Endothelial cell of umbilical vein (primary cell): ENCODE data around the gene ZBTB4. TPM values are rescaled to one million over a fixed set of nuclear protein-coding genes. Genes with fewer than 3 reads are reported as not detected.

Experiments
- BruUV-seq: library from RNA; stranded (reverse); fragments of 400-500 nt; replicated peaks from 2 replicates; lab custom pipeline; 2021; lab: Mats Ljungman, UMichigan
- CTCF ChIA-PET: fragments of 300-600, 350-600 bp; sonication (Branson Sonifier 250); formaldehyde crosslinking; loops from one replicate; lab custom pipeline; 2021; ENCODE audit warnings: antibody characterized with exemption, inconsistent platforms; lab: Charles Lee
- POLR2A ChIA-PET: fragments of 300-600, 350-600 bp; sonication (Branson Sonifier 250); formaldehyde crosslinking; loops from one replicate; lab custom pipeline; 2021; ENCODE audit warnings: antibody characterized with exemption, inconsistent platforms; lab: Charles Lee
- DNase-seq: peaks from one replicate; pipeline ENCODE4 v3.0.0-alpha.2; 2011; ENCODE audit warnings: low read depth, low spot score
- FAIRE-seq: peaks from 2 replicates; lab custom pipeline; 2011; peaks lifted over from hg19 to GRCh38; lab: Jason Lieb, UNC
- H2AFZ ChIP-seq: 2 replicates; pipeline ENCODE4 v1.6.0; 2012; ENCODE audit warnings: low read depth, low read length, control low read depth, inconsistent platforms
- H3K27ac ChIP-seq: 2 replicates; pipeline ENCODE4 v1.5.1; 2011; ENCODE audit warnings: low read depth, mild to moderate bottlenecking, control low read depth, low read length, moderate library complexity; ENCODE audit not compliant: insufficient read depth
- H3K27me3 ChIP-seq, 2 experiments: 2 replicates each; pipeline versions ENCODE4 v1.6.0 to v1.6.1; 2011; ENCODE audit warnings: low read length in 2 of 2, mixed read lengths in 1 of 2; ENCODE audit not compliant: control insufficient read depth in 2 of 2, insufficient read depth in 2 of 2
- H3K36me3 ChIP-seq, 2 experiments: 2 replicates in 1 of 2; 3 replicates in 1 of 2; pipeline ENCODE4 v1.5.1; 2011; ENCODE audit warnings: low read length in 2 of 2, mild to moderate bottlenecking in 1 of 2, moderate library complexity in 1 of 2; ENCODE audit not compliant: control insufficient read depth in 2 of 2, insufficient read depth in 2 of 2; ENCODE audit errors: extremely low read depth in 1 of 2
- H3K4me1 ChIP-seq: 3 replicates; pipeline ENCODE4 v1.5.1; 2011; ENCODE audit warnings: mild to moderate bottlenecking, low read length; ENCODE audit not compliant: control insufficient read depth, insufficient read depth; ENCODE audit errors: extremely low read depth
- H3K4me2 ChIP-seq: 2 replicates; pipeline ENCODE4 v1.6.1; 2011; ENCODE audit warnings: low read length, control low read depth, mixed read lengths; ENCODE audit not compliant: insufficient read depth
- H3K4me3 ChIP-seq, 3 experiments: fragments of 200-600 bp in 1 of 3; sonication (generic), shearing (Covaris generic) in 1 of 3; replicated peaks in 1 of 3; 2 replicates each; pipeline ENCODE4 v1.5.1; 2011 to 2016; ENCODE audit warnings: control low read depth in 3 of 3, low read length in 3 of 3, mild to moderate bottlenecking in 2 of 3, inconsistent platforms in 1 of 3, low read depth in 1 of 3, moderate library complexity in 1 of 3; ENCODE audit not compliant: insufficient read depth in 1 of 3
- H3K79me2 ChIP-seq: 2 replicates; pipeline ENCODE4 v1.6.0; 2012; ENCODE audit warnings: low read length, inconsistent platforms; ENCODE audit not compliant: control insufficient read depth, insufficient read depth
- H3K9ac ChIP-seq: replicated peaks from 2 replicates; pipeline ENCODE3; 2011; ENCODE audit warnings: low read length, control low read depth; ENCODE audit not compliant: insufficient read depth; ENCODE audit errors: extremely low read depth
- H3K9me1 ChIP-seq: replicated peaks from 3 replicates; pipeline ENCODE4 v1.6.0; 2011; ENCODE audit warnings: mild to moderate bottlenecking, low read length; ENCODE audit not compliant: control insufficient read depth, insufficient read depth; ENCODE audit errors: extremely low read depth
- H3K9me3 ChIP-seq: replicated peaks from 2 replicates; pipeline ENCODE4 v1.5.1; 2012; ENCODE audit warnings: low read length, inconsistent platforms; ENCODE audit not compliant: control insufficient read depth, insufficient read depth
- H4K20me1 ChIP-seq: replicated peaks from 2 replicates; pipeline ENCODE3; 2011; ENCODE audit warnings: mild to moderate bottlenecking, low read length; ENCODE audit not compliant: control insufficient read depth, insufficient read depth; ENCODE audit errors: extremely low read depth
- CTCF ChIP-seq, 2 donors: IDR thresholded peaks; 1 replicate in 1 of 2; 2 replicates in 1 of 2; pipeline ENCODE4 v1.5.1; 2011; ENCODE audit warnings: low read length in 2 of 2, mild to moderate bottlenecking in 2 of 2, moderate library complexity in 2 of 2, control low read depth in 1 of 2, inconsistent platforms in 1 of 2, low read depth in 1 of 2; ENCODE audit not compliant: insufficient read depth in 1 of 2; ENCODE audit errors: extremely low read depth in 1 of 2
- EZH2 ChIP-seq: IDR thresholded peaks from 2 replicates; pipeline ENCODE4 v1.6.1; 2012; ENCODE audit warnings: borderline replicate concordance, low read depth, mild to moderate bottlenecking, moderate library complexity, low read length, inconsistent platforms; ENCODE audit not compliant: severe bottlenecking
- FOS ChIP-seq: IDR thresholded peaks from 2 replicates; pipeline ENCODE4 v1.6.1; 2011; ENCODE audit warnings: mild to moderate bottlenecking, low read length, moderate library complexity, borderline replicate concordance; ENCODE audit not compliant: insufficient read depth
- GATA2 ChIP-seq: IDR thresholded peaks from 2 replicates; pipeline ENCODE4 v1.7.0; 2011; ENCODE audit warnings: low read depth, mild to moderate bottlenecking, moderate library complexity, mixed read lengths, low read length; ENCODE audit not compliant: insufficient read length, insufficient read depth
- MAX ChIP-seq: IDR thresholded peaks from 2 replicates; pipeline ENCODE4 v1.6.1; 2011; ENCODE audit not compliant: insufficient read depth, insufficient read length
- MYC ChIP-seq: IDR thresholded peaks from one replicate; pipeline ENCODE4 v1.6.1; 2011; ENCODE audit warnings: mild to moderate bottlenecking, low read depth, low read length
- POLR2AphosphoS5 ChIP-seq: IDR thresholded peaks from 2 replicates; pipeline ENCODE4 v1.6.1; 2012; ENCODE audit warnings: low read depth, mild to moderate bottlenecking, control low read depth, low read length, moderate library complexity; ENCODE audit not compliant: insufficient read depth
- dilution Hi-C: fragments of 300-500 bp; cut with MboI; formaldehyde crosslinking; loops from one replicate; pipeline ENCODE4 v1.15.0; 2019; ENCODE audit warnings: low sequenced_read_pairs; ENCODE audit not compliant: extremely low pct_ligation_motif_present
- intact Hi-C: fragments of 100-400 bp; cut with micrococcal nuclease; formaldehyde crosslinking; loops from one replicate; pipeline ENCODE4 v1.10.0; 2022
- polyA plus RNA-seq, 4 experiments: library from polyadenylated mRNA; depleted of rRNA in 3 of 4; stranded (reverse) in 3 of 4; unstranded in 1 of 4; fragments of >200 nt; gene quantifications; 2 replicates each; pipeline versions ENCODE4 v1.2.1 to v1.2.3, GENCODE V29; 2011 to 2012; ENCODE audit warnings: missing spikeins in 1 of 4
- total RNA-seq: library from RNA; stranded (reverse); gene quantifications from 2 replicates; pipeline ENCODE4 v1.2.3, GENCODE V29; 2021

The ZBTB4 gene
- total and polyA plus RNA-seq, 2 donors (not counting 3 experiments of a cell fraction or from before 2014, with no cell fraction given) = 15.1 to 26.5 TPM

GRCh38 chr17:7413346-7413985 is 66.0 kb downstream of the ZBTB4 start:
- H3K79me2 ChIP-seq = no peaks in the 10 kb centered on the region
- no peaks in the 10 kb centered on the region for H3K27me3 ChIP-seq
- dilution Hi-C loops (no loop called here), intact Hi-C loops (no loop called here)
- H3K9me1 ChIP-seq = no peaks in the 10 kb centered on the region
- ChIA-PET CTCF (no interaction called here), POLR2A (interaction anchor here (0.5 kb wide), 1 partner anchor 196 kb away, joined by 6 read pairs; no protein-coding TSS in a partner anchor)
- H3K4me3 ChIP-seq = no peak overlapping the region
- H3K36me3 ChIP-seq = peaks cover 0 to 17% of the 10 kb centered on the region in 2 experiments
- no peak overlapping the region for H2AFZ ChIP-seq
- no peak for FAIRE-seq
- H3K27ac ChIP-seq = no peak overlapping the region
- H4K20me1 ChIP-seq = no peaks in the 10 kb centered on the region
- TF ChIP-seq CTCF (IDR thresholded peaks at IDR 0.05; ENCODE audit: extremely low read depth in 1 of 2, insufficient read depth in 1 of 2, low read depth in 1 of 2, low read length in 2 of 2) (no peak), POLR2AphosphoS5 (no peak)
- H3K9ac ChIP-seq = no peak overlapping the region
- H3K4me2 ChIP-seq = no peak overlapping the region
- H3K9me3 ChIP-seq = no peaks in the 10 kb centered on the region
- DNase-seq = no peak
- no peaks in the 10 kb centered on the region for H3K4me1 ChIP-seq
- BruUV-seq = no TSS peak

- no TSS peak for BruUV-seq
- CTCF ChIA-PET = no interaction called here
These were observed 68.0 kb downstream of the ZBTB4 start for GRCh38 chr17:7411427-7411750.

More at GRCh38 chr17:7411427-7411750, 68.0 kb downstream of the ZBTB4 start:
- Histone ChIP-seq H3K4me1 (no peaks in the 10 kb centered on the region), H3K9me1 (no peaks in the 10 kb centered on the region), H3K4me3 (no peak overlapping the region), H3K4me2 (no peak overlapping the region), H3K9me3 (no peaks in the 10 kb centered on the region), H3K27ac (no peak overlapping the region), H2AFZ (no peak overlapping the region), H3K27me3 (no peaks in the 10 kb centered on the region), H4K20me1 (no peaks in the 10 kb centered on the region), H3K9ac (no peak overlapping the region), H3K36me3 (peaks cover 0 to 17% of the 10 kb centered on the region in 2 experiments), H3K79me2 (no peaks in the 10 kb centered on the region)
- intact Hi-C loops (no loop called here), dilution Hi-C loops (no loop called here)
- DNase-seq (no peak), FAIRE-seq (no peak)
- no peak for TF ChIP-seq GATA2
- TF ChIP-seq FOS = no peak
- no peak for TF ChIP-seq MAX
- no peak for TF ChIP-seq MYC
- no peak for TF ChIP-seq CTCF (IDR thresholded peaks at IDR 0.05; ENCODE audit: extremely low read depth in 1 of 2, insufficient read depth in 1 of 2, low read depth in 1 of 2, low read length in 2 of 2)
- no peak for TF ChIP-seq EZH2
- POLR2A ChIA-PET = no interaction called here
